SK-N-SH treated with all-trans-retinoic acid at 6 μM for 48 hours (cell line): ENCODE data around the gene TM9SF3.

Source experiments
- ATAC-seq: fragments of 200-7000 bp; cut with Tn5 transposase; 3 replicates; pipeline ENCODE4 v1.9.1; 2020; ENCODE audit warnings: mild to moderate bottlenecking, moderate library complexity
- ARNTL ChIP-seq: fragments of 450-650 bp; formaldehyde crosslinking; IDR thresholded peaks from 2 replicates; pipeline ENCODE4 v1.5.0; 2020; ENCODE audit warnings: low read depth, mild to moderate bottlenecking, moderate library complexity, borderline replicate concordance
- BACH2 ChIP-seq: fragments of 250-450 bp; sonication (Bioruptor Pico); IDR thresholded peaks from 2 replicates; pipeline ENCODE4 v1.9.0; 2021; ENCODE audit warnings: mild to moderate bottlenecking, borderline replicate concordance
- CSDC2 ChIP-seq: fragments of 250-450 bp; sonication (Bioruptor Pico); IDR thresholded peaks from 2 replicates; pipeline ENCODE4 v1.5.0; 2020; ENCODE audit warnings: mild to moderate bottlenecking, moderate library complexity
- GLIS3 ChIP-seq: fragments of 250-450 bp; sonication (Bioruptor Pico); IDR thresholded peaks from 2 replicates; pipeline ENCODE4 v1.5.0; 2020; ENCODE audit warnings: mild to moderate bottlenecking, moderate library complexity
- ISL1 ChIP-seq: fragments of 250-450 bp; sonication (Bioruptor Pico); IDR thresholded peaks from 2 replicates; pipeline ENCODE4 v2.1.2; 2022; ENCODE audit warnings: mild to moderate bottlenecking, moderate library complexity
- OSR1 ChIP-seq: fragments of 250-450 bp; sonication (Bioruptor Pico); IDR thresholded peaks from 2 replicates; pipeline ENCODE4 v1.8.0; 2022; ENCODE audit warnings: moderate library complexity, mild to moderate bottlenecking, inconsistent platforms
- PPARA ChIP-seq: fragments of 250-450 bp; sonication (Bioruptor Pico); IDR thresholded peaks from 2 replicates; pipeline ENCODE4 v1.5.0; 2020; ENCODE audit warnings: mild to moderate bottlenecking, borderline replicate concordance
- RARB ChIP-seq: fragments of 250-450 bp; sonication (Bioruptor Pico); IDR thresholded peaks from 2 replicates; pipeline ENCODE4 v1.8.0; 2021; ENCODE audit warnings: mild to moderate bottlenecking, moderate library complexity
- SNAI2 ChIP-seq: fragments of 250-450 bp; sonication (Bioruptor Pico); IDR thresholded peaks from 2 replicates; pipeline ENCODE4 v1.5.0; 2020; ENCODE audit warnings: mild to moderate bottlenecking, moderate library complexity
- TCF4 ChIP-seq: fragments of 250-450 bp; sonication (Bioruptor Pico); IDR thresholded peaks from 2 replicates; pipeline ENCODE4 v1.8.0; 2021; ENCODE audit warnings: mild to moderate bottlenecking, moderate library complexity, borderline replicate concordance
- ZC3H10 ChIP-seq: fragments of 250-450 bp; sonication (Bioruptor Pico); IDR thresholded peaks from 2 replicates; pipeline ENCODE4 v1.5.1; 2021; ENCODE audit warnings: mild to moderate bottlenecking, moderate library complexity
- ZFP3 ChIP-seq: fragments of 250-450 bp; sonication (Bioruptor Pico); IDR thresholded peaks from 2 replicates; pipeline ENCODE4 v1.5.0; 2020; ENCODE audit warnings: mild to moderate bottlenecking, moderate library complexity
- ZFP30 ChIP-seq: fragments of 450-650 bp; formaldehyde crosslinking; IDR thresholded peaks from 2 replicates; pipeline ENCODE4 v1.5.0; 2022; ENCODE audit warnings: mild to moderate bottlenecking, moderate library complexity
- ZNF565 ChIP-seq: fragments of 450-650 bp; formaldehyde crosslinking; conservative IDR thresholded peaks from 2 replicates; pipeline ENCODE4 v1.5.0; 2020; ENCODE audit warnings: low read depth, mild to moderate bottlenecking, moderate library complexity
- ZNF70 ChIP-seq: fragments of 450-650 bp; formaldehyde crosslinking; IDR thresholded peaks from 2 replicates; pipeline ENCODE4 v1.5.0; 2020; ENCODE audit warnings: mild to moderate bottlenecking, moderate library complexity
- ZNF8 ChIP-seq: fragments of 450-650 bp; formaldehyde crosslinking; IDR thresholded peaks from 2 replicates; pipeline ENCODE4 v1.5.0; 2020; ENCODE audit warnings: mild to moderate bottlenecking, moderate library complexity
- TF ChIP-seq, protein P1 (sequence below): fragments of 250-450 bp; sonication (Bioruptor Pico); IDR thresholded peaks from 2 replicates; pipeline ENCODE4 v1.8.0; 2020; ENCODE audit warnings: mild to moderate bottlenecking, moderate library complexity, borderline replicate concordance
- TF ChIP-seq, protein P2 (sequence below): fragments of 250-450 bp; sonication (Bioruptor Pico); IDR thresholded peaks from 2 replicates; pipeline ENCODE4 v1.5.1; 2020; ENCODE audit warnings: low read depth, mild to moderate bottlenecking, moderate library complexity
- TF ChIP-seq, protein P3 (sequence below): fragments of 250-450 bp; sonication (Bioruptor Pico); IDR thresholded peaks from 2 replicates; pipeline ENCODE4 v1.8.0; 2021; ENCODE audit warnings: low read depth, mild to moderate bottlenecking, moderate library complexity, borderline replicate concordance
- TF ChIP-seq, protein P4 (sequence below): fragments of 250-450 bp; sonication (Bioruptor Pico); IDR thresholded peaks from 2 replicates; pipeline ENCODE4 v1.5.0; 2020; ENCODE audit warnings: mild to moderate bottlenecking, moderate library complexity
- TF ChIP-seq, protein P5 (sequence below): fragments of 250-450 bp; sonication (Bioruptor Pico); IDR thresholded peaks from 2 replicates; pipeline ENCODE4 v1.5.1; 2021; ENCODE audit warnings: mild to moderate bottlenecking, moderate library complexity

Gene TM9SF3

DNA sequence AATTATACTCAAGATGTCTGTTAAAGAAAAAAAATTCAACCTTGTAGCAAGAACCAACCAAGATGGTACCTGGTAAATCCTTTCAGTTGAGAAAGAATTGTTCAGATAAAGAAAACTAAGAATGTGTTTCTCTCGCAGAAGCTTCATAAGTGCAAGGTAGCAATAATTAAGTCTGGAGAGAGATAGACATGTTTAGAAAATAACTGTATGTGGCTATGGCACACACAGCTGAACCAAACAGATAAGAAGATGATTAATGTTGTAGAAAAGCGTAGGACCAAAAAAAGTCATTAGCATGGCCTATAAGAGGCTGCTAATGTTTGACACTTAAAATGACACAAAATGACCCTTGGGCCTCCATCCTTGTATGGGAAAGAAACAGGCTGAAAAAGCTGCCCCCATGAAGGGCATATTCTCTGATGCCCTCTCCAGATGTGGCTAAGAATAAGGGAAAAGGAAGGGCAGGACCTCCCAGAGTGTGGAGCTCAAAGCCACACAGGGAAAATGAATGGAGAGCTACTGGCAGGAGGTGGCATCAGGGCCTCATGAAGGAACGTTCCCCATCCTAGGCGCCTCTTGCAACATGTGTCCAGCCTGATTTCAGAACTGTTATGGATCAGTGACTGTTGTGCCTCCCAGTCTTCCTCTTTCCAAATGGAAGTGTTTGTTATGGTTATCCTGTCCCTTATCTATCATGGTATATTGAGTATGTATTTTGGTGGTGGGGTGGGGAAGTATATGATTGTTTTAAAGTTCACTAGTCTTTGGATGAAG is 103.8 kb downstream of the TM9SF3 start:
- TF ChIP-seq, protein P1, sequence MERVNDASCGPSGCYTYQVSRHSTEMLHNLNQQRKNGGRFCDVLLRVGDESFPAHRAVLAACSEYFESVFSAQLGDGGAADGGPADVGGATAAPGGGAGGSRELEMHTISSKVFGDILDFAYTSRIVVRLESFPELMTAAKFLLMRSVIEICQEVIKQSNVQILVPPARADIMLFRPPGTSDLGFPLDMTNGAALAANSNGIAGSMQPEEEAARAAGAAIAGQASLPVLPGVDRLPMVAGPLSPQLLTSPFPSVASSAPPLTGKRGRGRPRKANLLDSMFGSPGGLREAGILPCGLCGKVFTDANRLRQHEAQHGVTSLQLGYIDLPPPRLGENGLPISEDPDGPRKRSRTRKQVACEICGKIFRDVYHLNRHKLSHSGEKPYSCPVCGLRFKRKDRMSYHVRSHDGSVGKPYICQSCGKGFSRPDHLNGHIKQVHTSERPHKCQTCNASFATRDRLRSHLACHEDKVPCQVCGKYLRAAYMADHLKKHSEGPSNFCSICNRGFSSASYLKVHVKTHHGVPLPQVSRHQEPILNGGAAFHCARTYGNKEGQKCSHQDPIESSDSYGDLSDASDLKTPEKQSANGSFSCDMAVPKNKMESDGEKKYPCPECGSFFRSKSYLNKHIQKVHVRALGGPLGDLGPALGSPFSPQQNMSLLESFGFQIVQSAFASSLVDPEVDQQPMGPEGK = no peak
- TF ChIP-seq BACH2 (CRISPR knock-in tag) (no peak), ARNTL (CRISPR knock-in tag) (no peak), ZNF565 (CRISPR knock-in tag) (no peak), CSDC2 (no peak), ZNF8 (CRISPR knock-in tag) (no peak), ZFP30 (CRISPR knock-in tag) (no peak), SNAI2 (CRISPR knock-in tag) (no peak), GLIS3 (CRISPR knock-in tag) (no peak)
- TF ChIP-seq, protein P2, sequence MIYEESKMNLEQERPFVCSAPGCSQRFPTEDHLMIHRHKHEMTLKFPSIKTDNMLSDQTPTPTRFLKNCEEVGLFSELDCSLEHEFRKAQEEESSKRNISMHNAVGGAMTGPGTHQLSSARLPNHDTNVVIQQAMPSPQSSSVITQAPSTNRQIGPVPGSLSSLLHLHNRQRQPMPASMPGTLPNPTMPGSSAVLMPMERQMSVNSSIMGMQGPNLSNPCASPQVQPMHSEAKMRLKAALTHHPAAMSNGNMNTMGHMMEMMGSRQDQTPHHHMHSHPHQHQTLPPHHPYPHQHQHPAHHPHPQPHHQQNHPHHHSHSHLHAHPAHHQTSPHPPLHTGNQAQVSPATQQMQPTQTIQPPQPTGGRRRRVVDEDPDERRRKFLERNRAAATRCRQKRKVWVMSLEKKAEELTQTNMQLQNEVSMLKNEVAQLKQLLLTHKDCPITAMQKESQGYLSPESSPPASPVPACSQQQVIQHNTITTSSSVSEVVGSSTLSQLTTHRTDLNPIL (CRISPR knock-in tag) = no peak
- ATAC-seq = no peak

DNA sequence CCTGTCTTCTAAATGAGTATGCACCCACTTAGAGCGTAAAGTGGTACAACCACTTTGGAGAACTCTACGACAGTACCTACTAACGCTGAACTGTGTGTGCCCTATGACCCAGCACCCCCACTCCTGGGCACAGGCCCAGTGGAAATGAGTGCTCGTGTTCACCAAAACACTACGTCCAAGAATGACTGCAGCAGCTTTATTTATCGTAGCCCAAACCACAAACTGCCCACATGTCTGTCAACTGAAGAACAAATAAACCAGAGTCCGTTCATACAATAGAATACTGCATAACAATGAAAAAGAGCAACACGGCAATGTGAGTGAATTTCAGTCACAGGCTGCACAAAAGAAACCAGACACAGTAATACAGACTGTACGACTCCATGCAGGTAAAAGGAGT is 108.5 kb downstream of the TM9SF3 start:
- no peak for ATAC-seq
- no peak for TF ChIP-seq PPARA (CRISPR knock-in tag)
- TF ChIP-seq, all 23 proteins: peak for 0

DNA sequence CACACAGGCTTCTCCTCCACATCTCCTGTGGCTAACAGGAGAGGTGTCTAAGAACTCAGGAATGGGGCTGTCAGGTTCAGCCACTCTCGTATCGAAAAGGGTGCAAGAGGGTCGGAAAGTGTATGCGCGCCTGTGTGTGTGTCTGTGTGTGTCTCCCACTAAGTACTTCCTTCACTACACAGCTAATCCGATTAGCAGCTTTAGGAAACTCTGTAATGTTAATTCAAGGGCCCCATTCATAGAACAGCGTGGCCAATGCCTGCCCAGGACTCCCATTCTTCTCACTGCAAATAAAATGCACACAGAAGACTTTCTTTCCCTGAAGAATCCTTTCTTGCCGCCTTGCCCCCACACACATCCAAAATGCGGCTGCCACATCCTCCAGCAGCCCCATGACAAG is 112.9 kb downstream of the TM9SF3 start:
- TF ChIP-seq GLIS3 (CRISPR knock-in tag) = no peak
- no peak for TF ChIP-seq PPARA (CRISPR knock-in tag)
- TF ChIP-seq CSDC2 = no peak
- TF ChIP-seq ZNF565 (CRISPR knock-in tag) = no peak
- TF ChIP-seq ZFP3 (CRISPR knock-in tag) = no peak
- no peak for ATAC-seq

DNA sequence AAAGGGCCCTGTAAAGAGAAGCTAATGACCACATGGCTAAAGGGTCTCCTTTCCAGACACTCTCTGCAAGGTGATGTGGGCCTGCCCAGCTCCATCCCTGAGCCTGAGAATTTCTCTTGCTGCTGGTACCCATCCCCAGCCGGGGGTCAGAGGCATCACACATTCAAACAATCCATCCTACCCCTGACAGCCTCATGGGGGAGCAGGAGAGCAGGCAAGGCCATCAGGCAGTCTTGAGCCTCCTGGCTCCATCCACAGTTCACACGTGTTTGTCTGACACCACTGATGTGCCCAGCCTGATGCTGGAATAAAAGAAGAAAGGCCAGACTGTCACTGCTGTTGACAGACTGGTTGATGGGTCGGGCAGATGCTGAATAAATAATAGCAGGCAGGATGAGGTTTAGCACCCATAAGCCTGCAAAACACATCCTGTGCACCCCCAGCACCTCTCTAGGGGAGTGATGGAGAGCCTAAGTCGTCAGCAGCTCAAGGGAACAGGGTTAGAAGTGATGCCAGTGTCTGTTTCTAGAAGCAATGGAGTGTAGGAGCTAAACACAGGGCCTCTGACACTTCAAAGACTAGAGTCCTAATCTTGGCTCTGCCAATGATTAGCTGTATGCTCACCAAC is 116.6 kb downstream of the TM9SF3 start:
- peak; percentile 90 for ATAC-seq
- TF ChIP-seq, protein P3, sequence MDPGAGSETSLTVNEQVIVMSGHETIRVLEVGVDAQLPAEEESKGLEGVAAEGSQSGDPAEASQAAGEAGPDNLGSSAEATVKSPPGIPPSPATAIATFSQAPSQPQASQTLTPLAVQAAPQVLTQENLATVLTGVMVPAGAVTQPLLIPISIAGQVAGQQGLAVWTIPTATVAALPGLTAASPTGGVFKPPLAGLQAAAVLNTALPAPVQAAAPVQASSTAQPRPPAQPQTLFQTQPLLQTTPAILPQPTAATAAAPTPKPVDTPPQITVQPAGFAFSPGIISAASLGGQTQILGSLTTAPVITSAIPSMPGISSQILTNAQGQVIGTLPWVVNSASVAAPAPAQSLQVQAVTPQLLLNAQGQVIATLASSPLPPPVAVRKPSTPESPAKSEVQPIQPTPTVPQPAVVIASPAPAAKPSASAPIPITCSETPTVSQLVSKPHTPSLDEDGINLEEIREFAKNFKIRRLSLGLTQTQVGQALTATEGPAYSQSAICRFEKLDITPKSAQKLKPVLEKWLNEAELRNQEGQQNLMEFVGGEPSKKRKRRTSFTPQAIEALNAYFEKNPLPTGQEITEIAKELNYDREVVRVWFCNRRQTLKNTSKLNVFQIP (CRISPR knock-in tag) = no peak
- no peak for TF ChIP-seq ZC3H10 (CRISPR knock-in tag)
- TF ChIP-seq ZFP3 (CRISPR knock-in tag) = no peak
- no peak for TF ChIP-seq RARB (CRISPR knock-in tag)
- TF ChIP-seq, protein P1 = no peak
- TF ChIP-seq TCF4 (CRISPR knock-in tag) = no peak
- TF ChIP-seq OSR1 (CRISPR knock-in tag) = no peak
- no peak for TF ChIP-seq GLIS3 (CRISPR knock-in tag)
- no peak for TF ChIP-seq BACH2 (CRISPR knock-in tag)
- no peak for TF ChIP-seq ISL1 (CRISPR knock-in tag)
- TF ChIP-seq ZFP30 (CRISPR knock-in tag) = no peak
- TF ChIP-seq, protein P4, sequence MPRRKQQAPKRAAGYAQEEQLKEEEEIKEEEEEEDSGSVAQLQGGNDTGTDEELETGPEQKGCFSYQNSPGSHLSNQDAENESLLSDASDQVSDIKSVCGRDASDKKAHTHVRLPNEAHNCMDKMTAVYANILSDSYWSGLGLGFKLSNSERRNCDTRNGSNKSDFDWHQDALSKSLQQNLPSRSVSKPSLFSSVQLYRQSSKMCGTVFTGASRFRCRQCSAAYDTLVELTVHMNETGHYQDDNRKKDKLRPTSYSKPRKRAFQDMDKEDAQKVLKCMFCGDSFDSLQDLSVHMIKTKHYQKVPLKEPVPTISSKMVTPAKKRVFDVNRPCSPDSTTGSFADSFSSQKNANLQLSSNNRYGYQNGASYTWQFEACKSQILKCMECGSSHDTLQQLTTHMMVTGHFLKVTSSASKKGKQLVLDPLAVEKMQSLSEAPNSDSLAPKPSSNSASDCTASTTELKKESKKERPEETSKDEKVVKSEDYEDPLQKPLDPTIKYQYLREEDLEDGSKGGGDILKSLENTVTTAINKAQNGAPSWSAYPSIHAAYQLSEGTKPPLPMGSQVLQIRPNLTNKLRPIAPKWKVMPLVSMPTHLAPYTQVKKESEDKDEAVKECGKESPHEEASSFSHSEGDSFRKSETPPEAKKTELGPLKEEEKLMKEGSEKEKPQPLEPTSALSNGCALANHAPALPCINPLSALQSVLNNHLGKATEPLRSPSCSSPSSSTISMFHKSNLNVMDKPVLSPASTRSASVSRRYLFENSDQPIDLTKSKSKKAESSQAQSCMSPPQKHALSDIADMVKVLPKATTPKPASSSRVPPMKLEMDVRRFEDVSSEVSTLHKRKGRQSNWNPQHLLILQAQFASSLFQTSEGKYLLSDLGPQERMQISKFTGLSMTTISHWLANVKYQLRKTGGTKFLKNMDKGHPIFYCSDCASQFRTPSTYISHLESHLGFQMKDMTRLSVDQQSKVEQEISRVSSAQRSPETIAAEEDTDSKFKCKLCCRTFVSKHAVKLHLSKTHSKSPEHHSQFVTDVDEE (CRISPR knock-in tag) = no peak
- TF ChIP-seq, protein P5, sequence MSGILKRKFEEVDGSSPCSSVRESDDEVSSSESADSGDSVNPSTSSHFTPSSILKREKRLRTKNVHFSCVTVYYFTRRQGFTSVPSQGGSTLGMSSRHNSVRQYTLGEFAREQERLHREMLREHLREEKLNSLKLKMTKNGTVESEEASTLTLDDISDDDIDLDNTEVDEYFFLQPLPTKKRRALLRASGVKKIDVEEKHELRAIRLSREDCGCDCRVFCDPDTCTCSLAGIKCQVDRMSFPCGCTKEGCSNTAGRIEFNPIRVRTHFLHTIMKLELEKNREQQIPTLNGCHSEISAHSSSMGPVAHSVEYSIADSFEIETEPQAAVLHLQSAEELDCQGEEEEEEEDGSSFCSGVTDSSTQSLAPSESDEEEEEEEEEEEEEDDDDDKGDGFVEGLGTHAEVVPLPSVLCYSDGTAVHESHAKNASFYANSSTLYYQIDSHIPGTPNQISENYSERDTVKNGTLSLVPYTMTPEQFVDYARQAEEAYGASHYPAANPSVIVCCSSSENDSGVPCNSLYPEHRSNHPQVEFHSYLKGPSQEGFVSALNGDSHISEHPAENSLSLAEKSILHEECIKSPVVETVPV = no peak
- TF ChIP-seq SNAI2 (CRISPR knock-in tag) = no peak
- TF ChIP-seq, protein P2 (CRISPR knock-in tag) = no peak
- TF ChIP-seq ZNF565 (CRISPR knock-in tag) = no peak
- no peak for TF ChIP-seq ZNF8 (CRISPR knock-in tag)
- no peak for TF ChIP-seq ZNF70
- TF ChIP-seq, all 23 proteins: peak for 0
